HCT116 (cell line): ENCODE measurements around the gene SMAP2. TPM values are rescaled to one million over a fixed set of nuclear protein-coding genes. Genes with fewer than 3 reads are reported as not detected.

Experiments used
- ATAC-seq: fragments of 200-7000 bp; cut with Tn5 transposase; 2 replicates; pipeline ENCODE4 v1.9.1; 2020; ENCODE audit warnings: mild to moderate bottlenecking, moderate library complexity
- BruUV-seq: library from RNA; stranded (reverse); fragments of 400-500 nt; replicated peaks from 2 replicates; lab custom pipeline; 2021; lab: Mats Ljungman, UMichigan
- CTCF ChIA-PET: fragments of 300-600 bp; sonication (Branson Sonifier 250); formaldehyde crosslinking; loops from one replicate; lab custom pipeline; 2021; ENCODE audit warnings: antibody characterized with exemption; lab: Charles Lee
- POLR2A ChIA-PET: fragments of 300-600, 350-600 bp; sonication (Branson Sonifier 250); formaldehyde crosslinking; loops from one replicate; lab custom pipeline; 2021; ENCODE audit warnings: antibody characterized with exemption; lab: Charles Lee
- RAD21 ChIA-PET, 2 experiments: fragments of 300-600 bp; sonication (Branson Sonifier 250); formaldehyde crosslinking; loops; one replicate each; lab custom pipeline; 2023; ENCODE audit warnings: low total read pairs in 2 of 2; ENCODE audit not compliant: uncharacterized antibody in 2 of 2, unreplicated experiment in 2 of 2, low non-redundant PET in 1 of 2; lab: Charles Lee
- DNase-seq: peaks from one replicate; pipeline ENCODE4 v3.0.0-alpha.2; 2010; ENCODE audit warnings: low read depth, low spot score
- H2AFZ ChIP-seq: fragments of 200-600 bp; shearing (Covaris generic), sonication (generic); 2 replicates; pipeline ENCODE4 v1.6.1; 2017; ENCODE audit warnings: low read depth, mixed run types, mixed read lengths, antibody characterized with exemption, low read length; ENCODE audit not compliant: poor library complexity, severe bottlenecking
- H3K27ac ChIP-seq: 2 replicates; pipeline ENCODE4 v1.5.1; 2012; ENCODE audit warnings: low read depth, low read length
- H3K27me3 ChIP-seq: fragments of 200-600 bp; sonication (generic); 2 replicates; pipeline ENCODE4 v1.6.1; 2016; ENCODE audit warnings: mixed run types, low read length, mixed read lengths; ENCODE audit not compliant: insufficient read depth
- H3K36me3 ChIP-seq, 2 experiments: fragments of 200-500 bp in 1 of 2; fragments of 200-600 bp in 1 of 2; sonication (Bioruptor generic) in 1 of 2; sonication (generic) in 1 of 2; 2 replicates each; pipeline versions ENCODE4 v1.5.1 to v1.6.1; 2014 to 2016; ENCODE audit warnings: low read length in 2 of 2, inconsistent platforms in 1 of 2, mixed read lengths in 1 of 2, mixed run types in 1 of 2; ENCODE audit not compliant: insufficient read depth in 2 of 2, control insufficient read depth in 1 of 2
- H3K4me1 ChIP-seq, 2 experiments: fragments of 200-600 bp in 1 of 2; sonication (generic) in 1 of 2; 2 replicates each; pipeline versions ENCODE4 v1.5.1 to v1.6.1; 2012 to 2017; ENCODE audit warnings: low read length in 2 of 2, inconsistent platforms in 1 of 2, mild to moderate bottlenecking in 1 of 2, mixed read lengths in 1 of 2, mixed run types in 1 of 2, moderate library complexity in 1 of 2; ENCODE audit not compliant: insufficient read depth in 2 of 2, control insufficient read depth in 1 of 2
- H3K4me2 ChIP-seq: fragments of 200-600 bp; sonication (generic); 2 replicates; pipeline ENCODE4 v1.6.1; 2017; ENCODE audit warnings: mixed run types, low read length, mixed read lengths
- H3K4me3 ChIP-seq, 2 experiments: fragments of 200-600 bp in 1 of 2; sonication (generic) in 1 of 2; replicated peaks in 1 of 2; 2 replicates each; pipeline ENCODE4 v1.5.1; 2011 to 2016; ENCODE audit warnings: low read length in 2 of 2, control low read depth in 1 of 2, low read depth in 1 of 2, mild to moderate bottlenecking in 1 of 2, mixed read lengths in 1 of 2, mixed run types in 1 of 2
- H3K79me2 ChIP-seq: fragments of 200-600 bp; sonication (generic); 2 replicates; pipeline ENCODE4 v1.6.1; 2017; ENCODE audit warnings: mild to moderate bottlenecking, mixed run types, low read length, moderate library complexity, mixed read lengths; ENCODE audit not compliant: insufficient read depth
- H3K9ac ChIP-seq: fragments of 200-600 bp; sonication (generic); 2 replicates; pipeline ENCODE4 v1.6.1; 2016; ENCODE audit warnings: low read length, mixed read lengths
- H3K9me2 ChIP-seq: fragments of 200-600 bp; sonication (generic), shearing (Covaris generic); 2 replicates; pipeline ENCODE4 v1.6.1; 2017; ENCODE audit warnings: mixed run types, mild to moderate bottlenecking, moderate library complexity; ENCODE audit not compliant: insufficient read depth
- H3K9me3 ChIP-seq, 2 experiments: fragments of 200-500 bp in 1 of 2; fragments of 200-600 bp in 1 of 2; sonication (Bioruptor generic) in 1 of 2; sonication (generic) in 1 of 2; 2 replicates each; pipeline ENCODE4 v1.6.1; 2014 to 2017; ENCODE audit warnings: low read length in 2 of 2, mixed read lengths in 2 of 2, inconsistent platforms in 1 of 2, low read depth in 1 of 2, mild to moderate bottlenecking in 1 of 2, mixed run types in 1 of 2, moderate library complexity in 1 of 2; ENCODE audit not compliant: control insufficient read depth in 1 of 2, insufficient read depth in 1 of 2
- H4K20me1 ChIP-seq: fragments of 200-600 bp; sonication (generic), shearing (Covaris generic); 2 replicates; pipeline ENCODE4 v1.6.1; 2017; ENCODE audit warnings: mixed run types, mild to moderate bottlenecking, moderate library complexity; ENCODE audit not compliant: insufficient read depth
- CBX3 ChIP-seq: IDR thresholded peaks from 2 replicates; pipeline ENCODE4 v1.6.1; 2012; ENCODE audit warnings: low read depth
- CEBPB ChIP-seq: IDR thresholded peaks from 2 replicates; pipeline ENCODE4 v1.6.1; 2012; ENCODE audit warnings: low read depth
- EGR1 ChIP-seq: IDR thresholded peaks from 2 replicates; pipeline ENCODE4 v1.6.1; 2012; ENCODE audit warnings: low read depth
- ELF1 ChIP-seq: IDR thresholded peaks from 2 replicates; pipeline ENCODE4 v1.6.1; 2012; ENCODE audit warnings: low read depth, borderline replicate concordance
- EZH2phosphoT487 ChIP-seq: fragments of 200-600 bp; IDR thresholded peaks from 2 replicates; pipeline ENCODE4 v1.6.1; 2018; ENCODE audit warnings: antibody characterized with exemption, borderline replicate concordance
- FOSL1 ChIP-seq: IDR thresholded peaks from 2 replicates; pipeline ENCODE4 v1.6.1; 2012; ENCODE audit warnings: low read depth
- JUND ChIP-seq: IDR thresholded peaks from 2 replicates; pipeline ENCODE4 v1.6.1; 2012
- POLR2A ChIP-seq: IDR thresholded peaks from 2 replicates; pipeline ENCODE4 v1.7.0; 2011; ENCODE audit warnings: borderline replicate concordance; ENCODE audit not compliant: insufficient read depth, insufficient read length; ENCODE audit errors: extremely low read depth
- POLR2AphosphoS5 ChIP-seq: IDR thresholded peaks from 2 replicates; pipeline ENCODE4 v1.6.1; 2011; ENCODE audit warnings: mild to moderate bottlenecking, low read depth, low read length, moderate library complexity
- SIN3A ChIP-seq: IDR thresholded peaks from 2 replicates; pipeline ENCODE4 v1.6.1; 2012; ENCODE audit warnings: low read depth
- SRF ChIP-seq: IDR thresholded peaks from 2 replicates; pipeline ENCODE4 v1.6.1; 2012; ENCODE audit warnings: low read depth
- TCF7L2 ChIP-seq: IDR thresholded peaks from 2 replicates; pipeline ENCODE4 v1.7.0; 2011; ENCODE audit warnings: borderline replicate concordance, inconsistent platforms; ENCODE audit not compliant: insufficient read depth, insufficient read length; ENCODE audit errors: extremely low read depth
- YY1 ChIP-seq: IDR thresholded peaks from 2 replicates; pipeline ENCODE4 v1.6.1; 2011; ENCODE audit warnings: low read length, low read depth, moderate library complexity, mild to moderate bottlenecking; ENCODE audit not compliant: insufficient replicate concordance; ENCODE audit errors: extremely low read depth
- ZFX ChIP-seq: fragments of 450-650 bp; IDR thresholded peaks from 2 replicates; pipeline ENCODE4 v1.6.1; 2017
- ZNF274 ChIP-seq: fragments of 200-500 bp; sonication (Bioruptor generic); IDR thresholded peaks from 2 replicates; pipeline ENCODE4 v1.6.1; 2014; ENCODE audit warnings: mild to moderate bottlenecking, low read depth, low read length, inconsistent platforms
- intact Hi-C: fragments of 100-400 bp; cut with micrococcal nuclease; formaldehyde crosslinking; loops from 2 replicates; pipeline ENCODE4 v1.10.0; 2022
- total RNA-seq: library from RNA; stranded (reverse); gene quantifications from one replicate; pipeline ENCODE4 v1.2.1, GENCODE V29; 2021; ENCODE audit not compliant: unreplicated experiment
- TF ChIP-seq, protein P1 (sequence below): IDR thresholded peaks from 2 replicates; pipeline ENCODE4 v1.6.1; 2012
- TF ChIP-seq, protein P2 (sequence below), 3 experiments: fragments of 200-600 bp in 1 of 3; sonication (generic) in 1 of 3; IDR thresholded peaks in 2 of 3; conservative IDR thresholded peaks in 1 of 3; 2 replicates each; pipeline ENCODE4 v1.5.1; 2012 to 2017; ENCODE audit warnings: low read depth in 2 of 3, low read length in 2 of 3, antibody characterized with exemption in 1 of 3, borderline replicate concordance in 1 of 3, control low read depth in 1 of 3, mild to moderate bottlenecking in 1 of 3, mixed read lengths in 1 of 3, mixed run types in 1 of 3, moderate library complexity in 1 of 3; ENCODE audit not compliant: insufficient read depth in 1 of 3
- TF ChIP-seq, protein P3 (sequence below): IDR thresholded peaks from 2 replicates; pipeline ENCODE4 v1.6.1; 2012
- TF ChIP-seq, protein P4 (sequence below): IDR thresholded peaks from 2 replicates; pipeline ENCODE4 v1.6.1; 2012; ENCODE audit warnings: low read depth
- TF ChIP-seq, protein P5 (sequence below): IDR thresholded peaks from 2 replicates; pipeline ENCODE4 v1.6.1; 2011; ENCODE audit warnings: mild to moderate bottlenecking, low read length, moderate library complexity; ENCODE audit not compliant: insufficient replicate concordance; ENCODE audit errors: extremely low read depth

SMAP2 gene
- total RNA-seq, 1 experiment from 2014 or later = 16.4 TPM

DNA sequence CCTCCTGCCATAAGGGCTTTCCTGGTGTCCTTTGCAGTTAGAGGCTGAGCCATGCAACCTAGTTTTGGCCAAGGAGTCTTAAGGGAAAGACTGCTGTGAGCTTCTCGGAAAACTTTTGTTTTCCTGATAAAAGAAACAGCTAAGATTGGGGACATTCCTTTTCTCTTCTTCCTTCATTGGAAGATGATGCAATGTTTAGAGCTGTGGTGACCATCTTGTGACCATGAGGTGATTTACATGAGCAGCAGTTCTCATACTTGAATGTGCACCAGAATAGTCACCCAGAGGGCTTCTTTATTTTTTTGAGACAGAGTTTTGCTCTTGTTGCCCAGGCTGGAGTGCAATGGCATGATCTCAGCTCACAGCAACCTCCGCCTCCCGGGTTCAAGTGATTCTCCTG is 20.4 kb upstream of the SMAP2 start:
- H4K20me1 ChIP-seq = no peaks in the 10 kb centered on the region
- H3K9me2 ChIP-seq = no peaks in the 10 kb centered on the region
- H3K4me1 ChIP-seq = no peaks in the 10 kb centered on the region
- H2AFZ ChIP-seq = no peak overlapping the region
- BruUV-seq = no TSS peak
- no peaks in the 10 kb centered on the region for H3K27me3 ChIP-seq
- ChIA-PET CTCF (interaction anchor here (2.9 kb wide), 1 partner anchor 14 kb away, joined by 10 read pairs; no protein-coding TSS in a partner anchor), RAD21 (no interaction called here), POLR2A (no interaction called here)
- no peaks in the 10 kb centered on the region for H3K36me3 ChIP-seq
- no peak overlapping the region for H3K27ac ChIP-seq
- DNase-seq (no peak), ATAC-seq (no peak)
- H3K9ac ChIP-seq = no peak overlapping the region
- no peak overlapping the region for H3K4me3 ChIP-seq
- H3K9me3 ChIP-seq = no peaks in the 10 kb centered on the region
- intact Hi-C loops = no loop called here
- no peak for TF ChIP-seq CBX3
- TF ChIP-seq JUND = no peak
- TF ChIP-seq TCF7L2 = no peak
- TF ChIP-seq ELF1 = no peak
- no peak for TF ChIP-seq ZFX
- no peak for TF ChIP-seq SRF
- TF ChIP-seq, protein P1, sequence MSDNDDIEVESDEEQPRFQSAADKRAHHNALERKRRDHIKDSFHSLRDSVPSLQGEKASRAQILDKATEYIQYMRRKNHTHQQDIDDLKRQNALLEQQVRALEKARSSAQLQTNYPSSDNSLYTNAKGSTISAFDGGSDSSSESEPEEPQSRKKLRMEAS = no peak
- TF ChIP-seq POLR2A = no peak
- TF ChIP-seq FOSL1 = no peak
- TF ChIP-seq EZH2phosphoT487 = no peak
- TF ChIP-seq, protein P2, sequence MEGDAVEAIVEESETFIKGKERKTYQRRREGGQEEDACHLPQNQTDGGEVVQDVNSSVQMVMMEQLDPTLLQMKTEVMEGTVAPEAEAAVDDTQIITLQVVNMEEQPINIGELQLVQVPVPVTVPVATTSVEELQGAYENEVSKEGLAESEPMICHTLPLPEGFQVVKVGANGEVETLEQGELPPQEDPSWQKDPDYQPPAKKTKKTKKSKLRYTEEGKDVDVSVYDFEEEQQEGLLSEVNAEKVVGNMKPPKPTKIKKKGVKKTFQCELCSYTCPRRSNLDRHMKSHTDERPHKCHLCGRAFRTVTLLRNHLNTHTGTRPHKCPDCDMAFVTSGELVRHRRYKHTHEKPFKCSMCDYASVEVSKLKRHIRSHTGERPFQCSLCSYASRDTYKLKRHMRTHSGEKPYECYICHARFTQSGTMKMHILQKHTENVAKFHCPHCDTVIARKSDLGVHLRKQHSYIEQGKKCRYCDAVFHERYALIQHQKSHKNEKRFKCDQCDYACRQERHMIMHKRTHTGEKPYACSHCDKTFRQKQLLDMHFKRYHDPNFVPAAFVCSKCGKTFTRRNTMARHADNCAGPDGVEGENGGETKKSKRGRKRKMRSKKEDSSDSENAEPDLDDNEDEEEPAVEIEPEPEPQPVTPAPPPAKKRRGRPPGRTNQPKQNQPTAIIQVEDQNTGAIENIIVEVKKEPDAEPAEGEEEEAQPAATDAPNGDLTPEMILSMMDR (IDR thresholded peaks at IDR 0.05 in 2 of 3, conservative IDR thresholded peaks at IDR 0.05 in 1 of 3; ENCODE audit: borderline replicate concordance in 1 of 3, insufficient read depth in 1 of 3, low read depth in 2 of 3, low read length in 2 of 3) = no peak
- TF ChIP-seq ZNF274 = no peak
- TF ChIP-seq, protein P3, sequence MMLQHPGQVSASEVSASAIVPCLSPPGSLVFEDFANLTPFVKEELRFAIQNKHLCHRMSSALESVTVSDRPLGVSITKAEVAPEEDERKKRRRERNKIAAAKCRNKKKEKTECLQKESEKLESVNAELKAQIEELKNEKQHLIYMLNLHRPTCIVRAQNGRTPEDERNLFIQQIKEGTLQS = no peak
- TF ChIP-seq EGR1 = no peak
- TF ChIP-seq SIN3A = no peak
- TF ChIP-seq, protein P4, sequence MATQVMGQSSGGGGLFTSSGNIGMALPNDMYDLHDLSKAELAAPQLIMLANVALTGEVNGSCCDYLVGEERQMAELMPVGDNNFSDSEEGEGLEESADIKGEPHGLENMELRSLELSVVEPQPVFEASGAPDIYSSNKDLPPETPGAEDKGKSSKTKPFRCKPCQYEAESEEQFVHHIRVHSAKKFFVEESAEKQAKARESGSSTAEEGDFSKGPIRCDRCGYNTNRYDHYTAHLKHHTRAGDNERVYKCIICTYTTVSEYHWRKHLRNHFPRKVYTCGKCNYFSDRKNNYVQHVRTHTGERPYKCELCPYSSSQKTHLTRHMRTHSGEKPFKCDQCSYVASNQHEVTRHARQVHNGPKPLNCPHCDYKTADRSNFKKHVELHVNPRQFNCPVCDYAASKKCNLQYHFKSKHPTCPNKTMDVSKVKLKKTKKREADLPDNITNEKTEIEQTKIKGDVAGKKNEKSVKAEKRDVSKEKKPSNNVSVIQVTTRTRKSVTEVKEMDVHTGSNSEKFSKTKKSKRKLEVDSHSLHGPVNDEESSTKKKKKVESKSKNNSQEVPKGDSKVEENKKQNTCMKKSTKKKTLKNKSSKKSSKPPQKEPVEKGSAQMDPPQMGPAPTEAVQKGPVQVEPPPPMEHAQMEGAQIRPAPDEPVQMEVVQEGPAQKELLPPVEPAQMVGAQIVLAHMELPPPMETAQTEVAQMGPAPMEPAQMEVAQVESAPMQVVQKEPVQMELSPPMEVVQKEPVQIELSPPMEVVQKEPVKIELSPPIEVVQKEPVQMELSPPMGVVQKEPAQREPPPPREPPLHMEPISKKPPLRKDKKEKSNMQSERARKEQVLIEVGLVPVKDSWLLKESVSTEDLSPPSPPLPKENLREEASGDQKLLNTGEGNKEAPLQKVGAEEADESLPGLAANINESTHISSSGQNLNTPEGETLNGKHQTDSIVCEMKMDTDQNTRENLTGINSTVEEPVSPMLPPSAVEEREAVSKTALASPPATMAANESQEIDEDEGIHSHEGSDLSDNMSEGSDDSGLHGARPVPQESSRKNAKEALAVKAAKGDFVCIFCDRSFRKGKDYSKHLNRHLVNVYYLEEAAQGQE = no peak
- TF ChIP-seq, protein P5, sequence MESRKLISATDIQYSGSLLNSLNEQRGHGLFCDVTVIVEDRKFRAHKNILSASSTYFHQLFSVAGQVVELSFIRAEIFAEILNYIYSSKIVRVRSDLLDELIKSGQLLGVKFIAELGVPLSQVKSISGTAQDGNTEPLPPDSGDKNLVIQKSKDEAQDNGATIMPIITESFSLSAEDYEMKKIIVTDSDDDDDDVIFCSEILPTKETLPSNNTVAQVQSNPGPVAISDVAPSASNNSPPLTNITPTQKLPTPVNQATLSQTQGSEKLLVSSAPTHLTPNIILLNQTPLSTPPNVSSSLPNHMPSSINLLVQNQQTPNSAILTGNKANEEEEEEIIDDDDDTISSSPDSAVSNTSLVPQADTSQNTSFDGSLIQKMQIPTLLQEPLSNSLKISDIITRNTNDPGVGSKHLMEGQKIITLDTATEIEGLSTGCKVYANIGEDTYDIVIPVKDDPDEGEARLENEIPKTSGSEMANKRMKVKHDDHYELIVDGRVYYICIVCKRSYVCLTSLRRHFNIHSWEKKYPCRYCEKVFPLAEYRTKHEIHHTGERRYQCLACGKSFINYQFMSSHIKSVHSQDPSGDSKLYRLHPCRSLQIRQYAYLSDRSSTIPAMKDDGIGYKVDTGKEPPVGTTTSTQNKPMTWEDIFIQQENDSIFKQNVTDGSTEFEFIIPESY = no peak
- no peak for TF ChIP-seq POLR2AphosphoS5
- no peak for TF ChIP-seq CEBPB
- no peak for TF ChIP-seq YY1
- no peak overlapping the region for H3K4me2 ChIP-seq
- no peaks in the 10 kb centered on the region for H3K79me2 ChIP-seq
